PC-9 (cell line): ENCODE data around the gene TSSK6.

Source experiments
- CTCF ChIP-seq: fragments of 200-600 bp; sonication (generic); conservative IDR thresholded peaks from 2 replicates; pipeline ENCODE4 v1.6.1; 2017; ENCODE audit warnings: mixed run types, antibody characterized with exemption, mild to moderate bottlenecking, moderate library complexity
- EZH2 ChIP-seq: fragments of 200-600 bp; sonication (generic); IDR thresholded peaks from 2 replicates; pipeline ENCODE4 v1.8.0; 2017; ENCODE audit warnings: antibody characterized with exemption, low read depth

GRCh38 chr19:19550972-19551852 is 35.9 kb upstream of the TSSK6 start:
- no peak for TF ChIP-seq EZH2
- TF ChIP-seq CTCF, result no peak
